ENCODE results near the gene AKIRIN2. TPM values are rescaled to one million over a fixed set of nuclear protein-coding genes. Genes with fewer than 3 reads are reported as not detected.
"Not testable (repeated sequence)": the region's sequence is repeated elsewhere in the genome, so short reads cannot be mapped to it uniquely, and the experiment has no call there.

Gene AKIRIN2
- polyA plus RNA-seq, 1 of the 3 experiments (the other 2 are of a cell fraction): 19.0 TPM

DNA sequence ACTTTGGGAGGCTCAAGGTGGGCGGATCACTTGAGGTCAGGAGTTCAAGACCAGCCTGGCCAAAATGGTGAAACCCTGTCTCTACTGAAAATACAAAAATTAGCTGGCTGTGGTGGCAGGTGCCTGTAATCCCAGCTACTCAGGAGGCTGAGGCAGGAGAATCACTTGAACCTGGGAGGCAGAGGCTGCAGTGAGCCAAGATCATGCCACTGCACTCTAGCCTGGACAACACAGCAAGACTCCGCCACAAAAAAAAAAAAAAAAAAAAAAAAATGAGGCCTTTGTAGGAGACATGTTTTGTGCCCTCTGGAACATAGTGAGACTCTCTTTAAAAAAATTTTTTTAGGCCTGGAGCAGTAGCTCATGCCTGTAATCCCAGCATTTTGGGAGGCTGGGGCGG lies 10.7 kb upstream of the AKIRIN2 start:
- H3K4me3 ChIP-seq (ENCODE audit: low read depth in 2 of 2, low read length in 1 of 2); POLR2A ChIA-PET: not testable (repeated sequence)
- 91% methylated on average over 3 of the region's 3 CpGs for WGBS (ENCODE audit: low lambda C conversion rate)

GRCh38 chr6:87710090-87710489 lies 8.1 kb upstream of the AKIRIN2 start:
- Histone ChIP-seq H3K79me2 (ENCODE audit: insufficient read depth) (no peaks in the 10 kb centered on the region), H3K4me1 (ENCODE audit: control insufficient read depth in 1 of 2, insufficient read depth in 2 of 2, low read depth in 1 of 2, low read length in 1 of 2) (peaks cover 0 to 15% of the 10 kb centered on the region in 2 experiments; a peak in 1 of 4 replicates), H3K4me3 (ENCODE audit: low read depth in 2 of 2, low read length in 1 of 2) (no peak overlapping the region), H3K27ac (ENCODE audit: low read depth in 2 of 2, low read length in 1 of 2) (no peak overlapping the region), H3K4me2 (no peak overlapping the region), H3K9me2 (no peaks in the 10 kb centered on the region), H3K27me3 (ENCODE audit: insufficient read depth) (no peaks in the 10 kb centered on the region), H3K36me3 (replicated peaks in 1 of 2; ENCODE audit: control insufficient read depth in 1 of 2, insufficient read depth in 2 of 2, low read length in 1 of 2) (no peaks in the 10 kb centered on the region), H4K20me1 (ENCODE audit: insufficient read depth) (no peaks in the 10 kb centered on the region), H3F3A (replicated peaks; ENCODE audit: insufficient read depth) (peaks cover 26% of the 10 kb centered on the region), H3K9me3 (no peaks in the 10 kb centered on the region), H2AFZ (ENCODE audit: low read depth) (no peak overlapping the region), H3K9ac (no peak overlapping the region)
- ChIA-PET CTCF (no interaction called here), POLR2A (no interaction called here)
- 96% methylated on average over 3 of the region's 3 CpGs for WGBS (ENCODE audit: low lambda C conversion rate)
- TF ChIP-seq ELF1 (IDR thresholded peaks at IDR 0.05) (no peak), NRF1 (IDR thresholded peaks at IDR 0.05; ENCODE audit: low read depth, low read length) (no peak), MXI1 (IDR thresholded peaks at IDR 0.05; ENCODE audit: low read depth, low read length) (no peak), IRF3 (IDR thresholded peaks at IDR 0.05; ENCODE audit: low read depth, low read length) (no peak), FOXJ3 (CRISPR knock-in tag; IDR thresholded peaks at IDR 0.05) (no peak), JUND (IDR thresholded peaks at IDR 0.05) (no peak), REST (IDR thresholded peaks at IDR 0.05; ENCODE audit: low read depth, low read length) (no peak), SMC3 (IDR thresholded peaks at IDR 0.05; ENCODE audit: low read depth, low read length) (no peak), TAF1 (IDR thresholded peaks at IDR 0.05; ENCODE audit: borderline replicate concordance, low read depth, low read length) (no peak)
- TF ChIP-seq, protein P1, sequence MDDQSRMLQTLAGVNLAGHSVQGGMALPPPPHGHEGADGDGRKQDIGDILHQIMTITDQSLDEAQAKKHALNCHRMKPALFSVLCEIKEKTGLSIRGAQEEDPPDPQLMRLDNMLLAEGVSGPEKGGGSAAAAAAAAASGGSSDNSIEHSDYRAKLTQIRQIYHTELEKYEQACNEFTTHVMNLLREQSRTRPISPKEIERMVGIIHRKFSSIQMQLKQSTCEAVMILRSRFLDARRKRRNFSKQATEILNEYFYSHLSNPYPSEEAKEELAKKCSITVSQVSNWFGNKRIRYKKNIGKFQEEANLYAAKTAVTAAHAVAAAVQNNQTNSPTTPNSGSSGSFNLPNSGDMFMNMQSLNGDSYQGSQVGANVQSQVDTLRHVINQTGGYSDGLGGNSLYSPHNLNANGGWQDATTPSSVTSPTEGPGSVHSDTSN (IDR thresholded peaks at IDR 0.05): no peak
- DNase-seq: no peak

More for the DNA sequence above, 10.7 kb upstream of the AKIRIN2 start:
- H2AFZ ChIP-seq (ENCODE audit: low read depth); H3K9ac ChIP-seq; DNase-seq; H3K4me2 ChIP-seq; H3K4me1 ChIP-seq (ENCODE audit: control insufficient read depth in 1 of 2, insufficient read depth in 2 of 2, low read depth in 1 of 2, low read length in 1 of 2); H3K27me3 ChIP-seq (ENCODE audit: insufficient read depth); H3K36me3 ChIP-seq (replicated peaks in 1 of 2; ENCODE audit: control insufficient read depth in 1 of 2, insufficient read depth in 2 of 2, low read length in 1 of 2); H3F3A ChIP-seq (replicated peaks; ENCODE audit: insufficient read depth); H3K79me2 ChIP-seq (ENCODE audit: insufficient read depth); CTCF ChIA-PET; H3K9me3 ChIP-seq; H4K20me1 ChIP-seq (ENCODE audit: insufficient read depth); H3K27ac ChIP-seq (ENCODE audit: low read depth in 2 of 2, low read length in 1 of 2); H3K9me2 ChIP-seq: not testable (repeated sequence)

DNA sequence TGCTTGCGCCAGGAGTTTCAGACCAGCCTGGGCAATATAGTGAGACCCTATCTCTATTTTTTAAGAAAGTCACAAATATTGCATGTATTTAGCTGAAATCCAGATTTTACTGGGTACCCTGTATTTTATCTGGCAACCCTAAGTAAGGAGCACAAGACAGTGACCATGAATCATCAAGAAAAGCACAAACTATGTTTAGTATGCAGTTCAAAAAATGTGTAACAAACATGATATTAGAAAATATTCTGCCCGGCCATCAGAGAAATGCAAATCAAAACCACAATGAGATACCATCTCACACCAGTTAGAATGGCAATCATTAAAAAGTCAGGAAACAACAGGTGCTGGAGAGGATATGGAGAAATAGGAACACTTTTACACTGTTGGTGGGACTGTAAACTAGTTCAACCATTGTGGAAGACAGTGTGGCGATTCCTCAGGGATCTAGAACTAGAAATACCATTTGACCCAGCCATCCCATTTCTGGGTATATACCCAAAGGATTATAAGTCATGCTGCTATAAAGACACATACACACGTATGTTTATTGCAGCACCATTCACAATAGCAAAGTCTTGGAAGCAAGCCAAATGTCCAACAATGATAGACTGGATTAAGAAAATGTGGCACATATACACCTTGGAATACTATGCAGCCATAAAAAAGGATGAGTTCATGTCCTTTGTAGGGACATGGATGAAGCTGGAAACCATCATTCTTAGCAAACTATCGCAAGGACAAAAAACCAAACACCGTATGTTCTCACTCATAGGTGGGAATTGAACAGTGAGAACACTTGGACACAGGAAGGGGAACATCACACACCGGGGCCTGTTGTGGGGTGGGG lies 6.8 kb upstream of the AKIRIN2 start:
- H3K36me3 ChIP-seq (replicated peaks in 1 of 2; ENCODE audit: control insufficient read depth in 1 of 2, insufficient read depth in 2 of 2, low read length in 1 of 2); H4K20me1 ChIP-seq (ENCODE audit: insufficient read depth); DNase-seq; H3K4me2 ChIP-seq; H3K79me2 ChIP-seq (ENCODE audit: insufficient read depth); H2AFZ ChIP-seq (ENCODE audit: low read depth); H3K27ac ChIP-seq (ENCODE audit: low read depth in 2 of 2, low read length in 1 of 2); H3K4me1 ChIP-seq (ENCODE audit: control insufficient read depth in 1 of 2, insufficient read depth in 2 of 2, low read depth in 1 of 2, low read length in 1 of 2); H3K27me3 ChIP-seq (ENCODE audit: insufficient read depth); H3K4me3 ChIP-seq (ENCODE audit: low read depth in 2 of 2, low read length in 1 of 2); H3K9me2 ChIP-seq; POLR2A ChIA-PET; H3K9ac ChIP-seq; CTCF ChIA-PET; H3K9me3 ChIP-seq: not testable (repeated sequence)
- peaks cover 20% of the 10 kb centered on the region for H3F3A ChIP-seq (replicated peaks; ENCODE audit: insufficient read depth)
- 80% methylated on average over 6 of the region's 7 CpGs for WGBS (ENCODE audit: low lambda C conversion rate)

All from SK-N-SH (cell line).